ENCODE data around the gene SCGN.

SCGN gene

DNA sequence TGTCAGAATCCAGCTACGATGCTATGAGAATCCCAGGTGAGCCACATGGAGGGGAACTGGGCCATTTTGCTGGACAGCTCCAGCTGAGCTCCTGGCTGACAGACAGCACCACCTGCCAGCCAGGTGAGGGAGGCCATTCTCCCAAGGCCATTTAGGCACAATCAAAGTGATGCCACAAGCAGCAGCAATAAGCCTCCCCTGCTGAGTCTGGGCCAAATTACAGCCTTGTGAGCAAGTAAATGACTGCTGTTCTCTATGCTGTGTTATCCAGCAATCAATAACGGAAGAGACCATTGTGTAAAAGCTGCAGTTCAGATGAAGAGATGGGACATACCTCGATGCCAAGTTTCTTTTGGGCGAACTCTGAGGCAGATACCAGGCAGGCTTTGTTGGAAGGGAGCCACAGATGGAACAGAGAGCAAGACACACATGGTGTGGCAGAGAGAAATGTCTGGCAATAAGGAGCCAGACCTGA, 14.0 kb upstream of the SCGN start:
- DNase-seq (ENCODE audit: low read depth): peak; percentile 42
- TF ChIP-seq, protein P1, sequence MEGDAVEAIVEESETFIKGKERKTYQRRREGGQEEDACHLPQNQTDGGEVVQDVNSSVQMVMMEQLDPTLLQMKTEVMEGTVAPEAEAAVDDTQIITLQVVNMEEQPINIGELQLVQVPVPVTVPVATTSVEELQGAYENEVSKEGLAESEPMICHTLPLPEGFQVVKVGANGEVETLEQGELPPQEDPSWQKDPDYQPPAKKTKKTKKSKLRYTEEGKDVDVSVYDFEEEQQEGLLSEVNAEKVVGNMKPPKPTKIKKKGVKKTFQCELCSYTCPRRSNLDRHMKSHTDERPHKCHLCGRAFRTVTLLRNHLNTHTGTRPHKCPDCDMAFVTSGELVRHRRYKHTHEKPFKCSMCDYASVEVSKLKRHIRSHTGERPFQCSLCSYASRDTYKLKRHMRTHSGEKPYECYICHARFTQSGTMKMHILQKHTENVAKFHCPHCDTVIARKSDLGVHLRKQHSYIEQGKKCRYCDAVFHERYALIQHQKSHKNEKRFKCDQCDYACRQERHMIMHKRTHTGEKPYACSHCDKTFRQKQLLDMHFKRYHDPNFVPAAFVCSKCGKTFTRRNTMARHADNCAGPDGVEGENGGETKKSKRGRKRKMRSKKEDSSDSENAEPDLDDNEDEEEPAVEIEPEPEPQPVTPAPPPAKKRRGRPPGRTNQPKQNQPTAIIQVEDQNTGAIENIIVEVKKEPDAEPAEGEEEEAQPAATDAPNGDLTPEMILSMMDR (IDR thresholded peaks at IDR 0.05; ENCODE audit: insufficient read depth, low read depth, low read length, missing control alignments): peak; percentile 42
- H3K4me3 ChIP-seq (ENCODE audit: low read length): no peak overlapping the region

DNA sequence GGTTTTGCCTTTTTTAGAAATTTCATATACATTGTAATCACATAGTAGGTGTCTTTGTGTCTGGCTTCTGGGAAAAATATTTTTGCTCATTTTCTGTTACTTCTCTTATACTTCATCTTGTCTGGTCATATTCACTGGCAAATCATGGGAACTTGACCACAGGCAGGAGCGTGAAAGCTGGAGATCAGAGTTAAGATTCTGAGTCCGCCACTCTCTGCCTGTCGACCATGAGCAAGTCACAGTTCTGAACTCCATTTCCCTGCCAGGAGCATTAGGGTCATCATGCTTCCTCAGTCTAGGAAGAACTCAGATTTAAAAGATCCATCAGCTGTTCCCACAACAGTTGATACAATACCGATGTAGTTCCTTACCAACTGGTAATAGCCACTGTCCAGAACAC, 12.4 kb upstream of the SCGN start:
- TF ChIP-seq, protein P1 (IDR thresholded peaks at IDR 0.05; ENCODE audit: insufficient read depth, low read depth, low read length, missing control alignments): no peak

DNA sequence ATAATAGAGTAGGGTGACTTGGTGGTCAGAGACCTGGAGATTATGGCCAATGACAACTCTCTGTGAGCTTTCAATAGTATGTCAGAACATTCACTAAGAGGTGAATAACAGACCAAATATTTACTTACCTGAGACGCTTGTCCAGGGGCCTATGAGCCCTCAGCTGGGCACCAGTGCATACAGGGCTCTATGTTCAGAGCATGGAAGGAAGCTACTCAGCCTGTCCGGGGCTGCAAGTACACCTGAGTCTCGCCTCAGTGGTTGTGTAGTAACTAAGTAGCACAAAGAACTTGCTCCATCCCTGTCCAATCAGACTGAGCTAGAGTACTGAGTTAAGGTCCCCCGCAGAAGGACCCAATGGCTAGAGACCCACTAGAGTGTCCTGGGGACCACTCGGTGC, 11.6 kb upstream of the SCGN start:
- H3K4me3 ChIP-seq (ENCODE audit: low read length): no peak overlapping the region
- DNase-seq (ENCODE audit: low read depth): no peak
- TF ChIP-seq, protein P1 (IDR thresholded peaks at IDR 0.05; ENCODE audit: insufficient read depth, low read depth, low read length, missing control alignments): no peak

More for the DNA sequence above, 12.4 kb upstream of the SCGN start:
- no peak for DNase-seq (ENCODE audit: low read depth)
- no peak overlapping the region for H3K4me3 ChIP-seq (ENCODE audit: low read length)

DNA sequence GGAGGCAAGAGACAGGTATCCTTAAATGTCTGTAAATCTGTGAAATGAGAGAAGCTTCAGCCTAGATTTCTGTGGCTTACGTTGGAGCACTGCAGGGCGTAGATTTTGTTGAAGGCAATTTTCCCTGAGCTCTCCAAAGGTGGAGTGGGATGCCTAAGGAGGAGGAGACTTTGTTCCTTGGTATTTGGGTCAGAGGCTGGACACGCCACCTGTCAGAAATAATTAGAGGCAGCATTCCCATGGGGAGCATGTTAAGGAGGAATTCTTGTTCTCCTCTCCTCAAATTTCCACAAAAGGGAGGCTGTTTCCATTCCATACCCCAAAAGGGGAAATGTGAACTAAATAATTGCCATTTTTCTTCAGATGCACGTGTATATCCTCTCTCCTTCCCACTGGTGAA, 11.1 kb upstream of the SCGN start:
- TF ChIP-seq, protein P1 (IDR thresholded peaks at IDR 0.05; ENCODE audit: insufficient read depth, low read depth, low read length, missing control alignments): no peak
- no peak for DNase-seq (ENCODE audit: low read depth)
- no peak overlapping the region for H3K4me3 ChIP-seq (ENCODE audit: low read length)

DNA sequence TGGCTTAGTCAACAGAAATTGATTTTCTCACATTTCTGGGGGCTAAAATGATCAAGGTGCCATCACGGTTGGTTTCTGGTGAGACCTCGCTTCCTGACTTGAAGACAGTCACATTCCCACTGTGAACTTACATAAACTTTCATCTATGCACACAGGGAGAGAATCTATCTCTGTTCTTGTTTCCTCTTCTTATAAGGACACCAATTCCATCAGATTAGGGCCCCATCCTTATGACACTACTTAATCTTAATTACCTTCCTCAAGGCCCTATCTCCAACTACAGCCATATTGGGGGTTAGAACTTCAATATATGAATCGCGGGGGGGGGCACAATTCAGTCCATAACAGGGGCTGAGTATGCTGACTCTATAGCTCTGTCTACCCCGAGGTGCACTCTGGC, 10.6 kb upstream of the SCGN start:
- no peak overlapping the region for H3K4me3 ChIP-seq (ENCODE audit: low read length)
- TF ChIP-seq, protein P1 (IDR thresholded peaks at IDR 0.05; ENCODE audit: insufficient read depth, low read depth, low read length, missing control alignments): no peak
- no peak for DNase-seq (ENCODE audit: low read depth)

DNA sequence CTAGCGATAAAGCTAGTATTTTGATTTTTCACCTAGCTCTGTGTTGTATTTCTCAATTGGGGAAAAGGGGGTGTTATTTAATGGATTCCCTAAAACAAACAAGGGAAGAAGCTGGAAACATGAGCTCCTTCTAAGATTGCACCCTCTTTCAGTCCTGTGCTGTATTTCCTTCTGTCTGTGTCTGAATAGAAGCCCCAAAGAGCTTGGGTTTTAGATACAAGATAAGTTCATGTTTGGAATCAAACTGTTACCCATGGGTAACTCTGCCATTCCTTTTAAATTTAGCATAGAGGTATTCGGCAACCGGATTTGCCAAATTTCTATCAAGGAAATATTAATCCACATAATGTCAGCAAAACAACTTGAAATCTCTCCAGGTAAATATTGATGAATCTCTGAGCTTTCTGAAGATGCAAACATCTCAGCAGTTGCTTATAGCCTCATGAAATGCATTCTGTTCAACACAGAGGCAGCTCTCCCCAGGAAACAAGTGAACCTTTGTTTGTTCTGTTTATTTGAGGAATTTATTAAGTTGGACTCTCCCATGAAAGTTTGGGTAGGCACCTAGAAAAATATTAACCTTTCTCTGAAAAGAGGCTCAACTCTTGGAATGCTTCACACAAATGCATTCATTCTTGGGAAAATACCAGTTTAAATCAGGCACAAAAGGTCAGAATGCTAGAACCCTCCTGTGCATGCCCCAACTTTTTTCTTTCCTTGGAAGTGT, 9.9 kb upstream of the SCGN start:
- H3K4me3 ChIP-seq (ENCODE audit: low read length): no peak overlapping the region
- DNase-seq (ENCODE audit: low read depth): no peak
- TF ChIP-seq, protein P1 (IDR thresholded peaks at IDR 0.05; ENCODE audit: insufficient read depth, low read depth, low read length, missing control alignments): no peak

Data from epithelial cell of esophagus (primary cell).